ENCODE results near the gene LARGE1. TPM values are rescaled to one million over a fixed set of nuclear protein-coding genes. Genes with fewer than 3 reads are reported as not detected.

LARGE1 gene
- total RNA-seq, 2 experiments from 2014 or later = 0.69 to 1.1 TPM

DNA sequence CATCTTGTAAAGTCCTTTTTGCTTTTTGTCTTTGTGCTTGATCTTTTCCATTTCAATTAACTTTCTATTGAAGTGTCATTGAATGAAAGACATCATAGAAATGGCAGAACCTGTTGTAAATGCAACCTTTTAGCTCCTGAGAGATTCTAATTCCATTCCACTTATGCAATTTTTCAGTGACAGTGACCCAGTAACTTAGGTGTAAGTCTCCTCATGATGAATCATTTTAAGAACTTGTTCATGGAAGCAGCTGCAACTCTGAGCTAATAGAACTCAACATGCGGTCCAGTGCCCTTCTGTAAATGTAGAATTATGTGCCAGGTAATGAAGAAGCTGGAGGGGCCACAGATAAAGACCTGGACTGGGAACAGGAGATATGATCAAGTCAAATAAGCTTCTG is 463.8 kb downstream of the LARGE1 start:
- H3K27me3 Mint-ChIP-seq (ENCODE audit: low read depth) = no peaks in the 10 kb centered on the region
- CTCF ChIA-PET = no interaction called here
- H3K9me3 Mint-ChIP-seq = peaks cover 7% of the 10 kb centered on the region
- DNase-seq = no peak
- peaks cover 3% of the 10 kb centered on the region for H3K36me3 Mint-ChIP-seq (ENCODE audit: low read depth)
- intact Hi-C loops (cut with micrococcal nuclease) = no loop called here
- H3K4me1 Mint-ChIP-seq (ENCODE audit: low read depth) = no peaks in the 10 kb centered on the region
- no peak overlapping the region for H3K27ac Mint-ChIP-seq
- H3K4me3 Mint-ChIP-seq = no peak overlapping the region

DNA sequence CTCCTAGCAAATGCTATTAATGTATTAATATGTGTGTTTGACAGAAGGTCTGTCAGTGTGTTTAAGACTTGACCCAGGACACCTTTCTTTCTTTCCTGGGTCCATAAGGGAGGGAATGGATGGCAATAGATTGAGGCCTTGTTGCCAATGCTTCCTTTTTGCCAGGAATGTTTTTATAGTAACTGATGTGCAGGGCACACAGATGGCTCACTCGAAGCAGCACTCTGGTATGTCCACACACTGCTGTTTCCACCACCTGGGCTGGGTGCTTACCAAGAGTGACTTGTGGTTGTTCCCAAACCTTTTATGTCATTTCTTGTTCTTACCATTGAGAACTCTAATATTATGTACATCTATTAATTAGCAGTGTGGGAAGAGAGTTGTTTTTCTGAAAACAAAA is 465.2 kb downstream of the LARGE1 start:
- no peaks in the 10 kb centered on the region for H3K36me3 Mint-ChIP-seq (ENCODE audit: low read depth)
- peaks cover 1% of the 10 kb centered on the region for H3K9me3 Mint-ChIP-seq
- no peak for DNase-seq
- intact Hi-C loops (cut with micrococcal nuclease) = no loop called here
- no peak overlapping the region for H3K27ac Mint-ChIP-seq
- no peaks in the 10 kb centered on the region for H3K4me1 Mint-ChIP-seq (ENCODE audit: low read depth)
- CTCF ChIA-PET = no interaction called here
- no peak overlapping the region for H3K4me3 Mint-ChIP-seq
- no peaks in the 10 kb centered on the region for H3K27me3 Mint-ChIP-seq (ENCODE audit: low read depth)

DNA sequence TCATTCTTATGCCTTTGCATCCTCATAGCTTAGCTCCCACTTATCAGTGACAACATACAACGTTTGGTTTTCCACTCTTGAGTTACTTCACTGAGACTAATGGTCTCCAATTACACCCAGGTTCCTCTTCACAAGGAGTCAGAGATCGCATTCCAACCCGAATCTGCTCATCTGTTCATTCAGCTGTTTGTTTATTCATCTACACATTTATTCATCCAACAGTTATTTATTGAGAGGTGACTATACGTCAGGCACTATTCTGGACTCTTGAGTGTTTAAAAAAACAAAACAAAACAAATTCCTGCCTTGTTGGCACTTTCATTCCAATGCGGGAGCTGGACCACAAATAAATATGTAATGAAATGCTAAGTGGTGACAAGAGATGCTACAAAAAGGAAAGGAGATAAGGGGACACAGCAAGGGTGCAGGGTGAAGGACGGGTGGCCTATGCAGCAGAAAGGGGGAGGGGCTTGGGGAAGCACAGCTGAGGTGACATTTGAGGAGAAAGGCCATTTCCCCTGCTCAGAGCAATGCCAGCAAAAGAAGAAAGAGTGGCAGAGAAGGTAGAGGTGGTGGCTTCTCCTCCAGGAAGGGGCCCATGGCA is 468.3 kb downstream of the LARGE1 start:
- Mint-ChIP-seq H3K9me3 (peaks cover 1% of the 10 kb centered on the region), H3K27ac (no peak overlapping the region), H3K27me3 (ENCODE audit: low read depth) (no peaks in the 10 kb centered on the region), H3K4me1 (ENCODE audit: low read depth) (no peaks in the 10 kb centered on the region), H3K4me3 (no peak overlapping the region), H3K36me3 (ENCODE audit: low read depth) (no peaks in the 10 kb centered on the region)
- CTCF ChIA-PET = no interaction called here
- no peak for DNase-seq
- intact Hi-C loops (cut with micrococcal nuclease) = no loop called here

DNA sequence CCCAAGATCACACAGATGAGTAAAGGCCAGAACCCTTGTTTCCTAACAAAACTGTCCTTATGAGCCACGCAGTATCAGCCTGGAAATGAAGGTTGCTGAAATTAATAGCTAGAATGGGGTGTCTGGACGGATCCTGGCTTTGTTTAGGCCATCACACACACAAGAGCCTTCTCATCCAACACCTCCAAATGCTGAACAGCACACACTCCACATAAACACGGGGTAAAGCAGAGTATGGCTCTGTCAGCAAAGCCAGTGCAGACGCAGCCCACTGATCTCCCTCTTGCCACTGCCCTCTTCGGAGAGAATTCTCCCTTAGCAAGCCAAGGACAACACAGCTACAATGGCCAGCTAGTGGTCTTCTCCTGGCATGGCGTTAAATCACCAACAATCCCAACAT is 469.5 kb downstream of the LARGE1 start:
- CTCF ChIA-PET = no interaction called here
- Mint-ChIP-seq H3K27ac (no peak overlapping the region), H3K36me3 (ENCODE audit: low read depth) (no peaks in the 10 kb centered on the region), H3K9me3 (peaks cover 1% of the 10 kb centered on the region), H3K4me3 (no peak overlapping the region), H3K27me3 (ENCODE audit: low read depth) (no peaks in the 10 kb centered on the region), H3K4me1 (ENCODE audit: low read depth) (no peaks in the 10 kb centered on the region)
- intact Hi-C loops (cut with micrococcal nuclease) = no loop called here
- DNase-seq = no peak

DNA sequence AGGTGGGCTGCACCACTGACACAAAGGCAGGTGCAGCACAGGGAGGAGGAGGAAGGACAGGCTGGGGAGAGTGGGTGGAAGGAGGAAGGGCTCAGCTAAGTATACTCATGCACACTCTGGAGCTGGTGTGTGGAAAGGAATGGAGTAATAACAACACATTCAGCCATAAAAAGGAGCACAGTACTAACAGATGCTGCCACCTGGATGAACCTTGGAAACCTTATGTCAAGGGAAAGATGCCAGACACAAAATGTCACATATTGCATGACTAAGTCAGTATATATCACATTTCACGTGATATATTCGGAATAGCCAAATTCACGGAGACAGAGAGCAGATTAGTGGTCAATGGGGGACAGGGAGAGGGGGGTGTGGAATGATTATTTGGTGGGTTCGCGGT is 472.5 kb downstream of the LARGE1 start:
- Mint-ChIP-seq H3K36me3 (ENCODE audit: low read depth) (no peaks in the 10 kb centered on the region), H3K4me1 (ENCODE audit: low read depth) (no peaks in the 10 kb centered on the region), H3K4me3 (no peak overlapping the region), H3K27me3 (ENCODE audit: low read depth) (no peaks in the 10 kb centered on the region), H3K9me3 (no peaks in the 10 kb centered on the region), H3K27ac (no peak overlapping the region)
- no peak for DNase-seq
- CTCF ChIA-PET = no interaction called here
- intact Hi-C loops (cut with micrococcal nuclease) = no loop called here

DNA sequence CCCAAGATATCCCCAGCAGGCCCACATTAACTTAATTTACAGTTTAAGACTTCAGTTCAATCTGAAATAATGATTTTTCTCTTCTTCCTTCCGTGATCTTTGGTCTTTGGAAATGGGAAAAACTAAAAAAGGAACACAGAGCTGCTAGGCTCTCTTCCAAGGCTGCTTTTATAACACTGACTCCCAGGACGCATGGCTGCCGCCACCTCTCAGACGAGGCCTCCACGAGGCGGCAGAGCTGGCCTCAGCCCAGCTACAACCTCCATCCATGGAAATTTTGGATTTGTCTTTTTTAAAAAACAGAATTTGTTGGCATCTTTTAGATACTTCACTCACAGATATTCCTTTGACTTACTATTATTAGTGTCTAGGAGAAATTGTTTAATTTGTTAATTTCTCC is 476.6 kb downstream of the LARGE1 start:
- CTCF ChIA-PET = no interaction called here
- Mint-ChIP-seq H3K36me3 (ENCODE audit: low read depth) (no peaks in the 10 kb centered on the region), H3K27ac (no peak overlapping the region), H3K4me1 (ENCODE audit: low read depth) (no peaks in the 10 kb centered on the region), H3K27me3 (ENCODE audit: low read depth) (no peaks in the 10 kb centered on the region), H3K9me3 (no peaks in the 10 kb centered on the region), H3K4me3 (no peak overlapping the region)
- DNase-seq = no peak
- intact Hi-C loops (cut with micrococcal nuclease) = no loop called here

DNA sequence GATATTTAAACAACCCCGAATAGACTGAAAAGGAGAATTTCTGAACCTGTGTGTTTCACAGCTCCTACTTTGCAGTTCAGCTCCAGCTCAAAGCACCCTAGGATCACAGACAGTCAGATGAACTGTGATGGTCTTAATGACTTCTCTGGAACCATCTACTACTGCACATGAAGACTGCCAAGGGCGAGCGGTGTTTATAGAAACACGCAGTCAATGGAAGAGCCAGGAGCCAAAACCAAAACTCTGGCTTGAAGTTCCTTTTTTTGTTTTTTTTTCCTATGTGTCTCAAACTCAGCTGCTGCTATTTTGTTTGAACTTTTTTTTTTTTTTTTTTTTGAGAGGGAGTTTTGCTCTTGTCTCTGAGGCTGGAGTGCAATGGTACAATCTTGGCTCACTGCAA is 479.5 kb downstream of the LARGE1 start:
- CTCF ChIA-PET = no interaction called here
- H3K4me3 Mint-ChIP-seq = no peak overlapping the region

DNA sequence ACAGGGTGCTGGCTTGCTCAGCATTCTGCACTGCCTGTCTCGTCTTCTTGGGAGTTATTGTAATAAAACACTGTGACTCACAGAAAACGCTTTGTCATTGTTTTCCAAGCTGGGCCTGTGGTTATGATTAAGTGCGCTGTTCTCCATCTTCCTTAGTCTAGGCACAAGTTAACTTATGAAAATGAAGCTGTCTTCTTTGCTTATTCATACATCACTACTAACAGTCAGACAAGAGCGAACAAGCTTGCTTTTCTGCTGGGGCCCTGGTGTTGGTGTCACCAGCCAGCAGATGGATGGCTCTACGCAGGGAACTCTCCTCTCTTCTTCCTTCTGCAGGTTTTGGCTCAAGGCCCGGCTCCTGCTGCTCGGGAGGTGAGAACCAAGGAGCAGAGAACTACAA is 482.0 kb downstream of the LARGE1 start:
- intact Hi-C loops (cut with micrococcal nuclease) = no loop called here
- Mint-ChIP-seq H3K9me3 (no peaks in the 10 kb centered on the region), H3K36me3 (ENCODE audit: low read depth) (no peaks in the 10 kb centered on the region), H3K27ac (no peak overlapping the region), H3K27me3 (ENCODE audit: low read depth) (no peaks in the 10 kb centered on the region), H3K4me3 (no peak overlapping the region), H3K4me1 (ENCODE audit: low read depth) (no peaks in the 10 kb centered on the region)
- CTCF ChIA-PET = no interaction called here
- DNase-seq = peak; percentile 5

More for the DNA sequence above, 479.5 kb downstream of the LARGE1 start:
- Mint-ChIP-seq H3K9me3 (no peaks in the 10 kb centered on the region), H3K36me3 (ENCODE audit: low read depth) (no peaks in the 10 kb centered on the region), H3K27me3 (ENCODE audit: low read depth) (no peaks in the 10 kb centered on the region), H3K27ac (no peak overlapping the region), H3K4me1 (ENCODE audit: low read depth) (no peaks in the 10 kb centered on the region)
- intact Hi-C loops (cut with micrococcal nuclease) = no loop called here
- no peak for DNase-seq

DNA sequence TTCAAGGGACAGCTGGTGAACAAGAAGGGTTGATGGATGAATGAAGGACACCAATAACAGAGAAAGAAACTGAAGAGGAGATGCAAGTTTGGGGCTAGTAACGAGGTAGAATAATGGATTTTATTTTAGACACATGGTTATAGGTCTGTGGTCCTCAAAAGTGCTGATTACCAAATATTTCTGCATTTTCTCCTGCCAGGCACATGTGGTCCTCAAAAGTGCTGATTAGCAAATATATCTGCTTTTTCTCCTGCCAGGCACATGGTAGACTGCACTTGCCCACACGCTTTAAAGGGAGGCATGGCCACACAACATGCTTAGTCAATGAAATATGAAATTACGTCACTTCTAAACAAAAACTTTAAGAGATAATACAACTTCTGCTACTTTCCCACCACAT is 489.0 kb downstream of the LARGE1 start:
- CTCF ChIA-PET = no interaction called here
- intact Hi-C loops (cut with micrococcal nuclease) = no loop called here
- no peak for DNase-seq
- H3K36me3 Mint-ChIP-seq (ENCODE audit: low read depth) = no peaks in the 10 kb centered on the region
- H3K27ac Mint-ChIP-seq = no peak overlapping the region
- H3K4me3 Mint-ChIP-seq = no peak overlapping the region
- no peaks in the 10 kb centered on the region for H3K27me3 Mint-ChIP-seq (ENCODE audit: low read depth)
- no peaks in the 10 kb centered on the region for H3K9me3 Mint-ChIP-seq
- H3K4me1 Mint-ChIP-seq (ENCODE audit: low read depth) = no peaks in the 10 kb centered on the region

DNA sequence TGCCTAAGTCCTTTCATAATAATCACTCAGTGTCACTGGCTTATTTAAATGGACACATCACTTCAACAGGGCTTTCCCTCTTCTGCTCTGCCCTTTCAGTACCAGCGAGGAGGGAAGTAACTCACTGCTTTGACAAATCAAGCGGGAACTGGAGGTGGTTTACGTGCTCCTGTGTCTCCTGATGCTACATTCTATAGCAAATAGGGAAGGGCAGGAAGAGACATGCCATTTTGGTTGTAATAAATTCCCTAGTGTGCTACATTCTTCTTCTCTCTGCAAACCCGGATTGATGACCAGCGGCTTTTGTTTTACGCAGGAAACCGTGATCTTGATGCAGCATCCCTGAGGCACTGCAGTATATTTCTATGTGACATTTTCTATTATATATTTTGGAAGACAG is 491.0 kb downstream of the LARGE1 start:
- Mint-ChIP-seq H3K9me3 (no peaks in the 10 kb centered on the region), H3K36me3 (ENCODE audit: low read depth) (no peaks in the 10 kb centered on the region), H3K4me3 (no peak overlapping the region), H3K4me1 (ENCODE audit: low read depth) (no peaks in the 10 kb centered on the region), H3K27me3 (ENCODE audit: low read depth) (no peaks in the 10 kb centered on the region), H3K27ac (no peak overlapping the region)
- no peak for DNase-seq
- CTCF ChIA-PET = no interaction called here
- intact Hi-C loops (cut with micrococcal nuclease) = no loop called here

DNA sequence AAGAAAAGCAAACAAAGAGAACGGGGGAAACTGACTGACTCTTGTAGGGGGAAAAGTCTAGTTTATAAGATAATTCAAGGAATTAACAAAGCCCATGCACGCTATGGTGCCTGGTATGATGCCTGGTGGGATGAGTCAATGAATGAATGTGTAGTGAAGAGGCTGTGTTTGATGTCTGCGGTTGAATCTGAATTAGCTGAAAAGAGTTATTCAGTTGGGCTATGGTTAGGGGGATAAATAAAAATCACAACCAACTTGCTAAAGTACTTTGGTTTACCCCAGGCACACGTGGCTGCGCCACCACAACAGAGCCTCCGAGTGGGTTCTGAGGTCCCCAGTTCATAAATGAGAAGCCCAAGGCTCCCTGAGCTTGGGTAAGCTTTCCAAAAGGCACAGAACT is 492.8 kb downstream of the LARGE1 start:
- H3K9me3 Mint-ChIP-seq = no peaks in the 10 kb centered on the region
- CTCF ChIA-PET = interaction anchor here (0.7 kb wide), 1 partner anchor 39 kb away, joined by 3 read pairs; no protein-coding TSS in a partner anchor
- H3K4me1 Mint-ChIP-seq (ENCODE audit: low read depth) = no peaks in the 10 kb centered on the region
- no peaks in the 10 kb centered on the region for H3K36me3 Mint-ChIP-seq (ENCODE audit: low read depth)
- DNase-seq = no peak
- intact Hi-C loops (cut with micrococcal nuclease) = no loop called here
- H3K4me3 Mint-ChIP-seq = no peak overlapping the region
- H3K27me3 Mint-ChIP-seq (ENCODE audit: low read depth) = no peaks in the 10 kb centered on the region
- H3K27ac Mint-ChIP-seq = no peak overlapping the region

DNA sequence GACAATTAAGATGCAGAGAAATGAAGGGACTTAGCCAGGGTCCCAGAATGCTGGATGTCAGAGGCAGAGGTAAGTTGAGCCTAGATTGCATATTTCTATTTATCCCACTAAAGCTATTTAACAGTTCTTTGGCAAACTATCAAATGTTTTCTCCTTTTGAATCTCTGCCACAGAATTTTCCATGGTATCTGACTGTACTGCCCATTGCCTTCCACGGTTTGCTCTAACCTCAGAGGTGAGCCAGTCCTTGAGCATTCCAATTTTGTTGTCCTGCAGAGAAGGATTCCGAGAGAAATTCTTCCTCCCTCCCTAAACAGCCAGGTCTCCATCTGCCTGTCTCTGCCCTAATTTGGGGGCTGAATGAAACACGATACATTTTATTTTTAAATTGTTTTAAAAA is 493.8 kb downstream of the LARGE1 start:
- H3K4me1 Mint-ChIP-seq (ENCODE audit: low read depth) = no peaks in the 10 kb centered on the region
- no peak overlapping the region for H3K4me3 Mint-ChIP-seq
- DNase-seq = no peak
- intact Hi-C loops (cut with micrococcal nuclease) = no loop called here
- no peaks in the 10 kb centered on the region for H3K27me3 Mint-ChIP-seq (ENCODE audit: low read depth)
- no peak overlapping the region for H3K27ac Mint-ChIP-seq
- CTCF ChIA-PET = no interaction called here
- H3K9me3 Mint-ChIP-seq = peaks cover 1% of the 10 kb centered on the region
- no peaks in the 10 kb centered on the region for H3K36me3 Mint-ChIP-seq (ENCODE audit: low read depth)

DNA sequence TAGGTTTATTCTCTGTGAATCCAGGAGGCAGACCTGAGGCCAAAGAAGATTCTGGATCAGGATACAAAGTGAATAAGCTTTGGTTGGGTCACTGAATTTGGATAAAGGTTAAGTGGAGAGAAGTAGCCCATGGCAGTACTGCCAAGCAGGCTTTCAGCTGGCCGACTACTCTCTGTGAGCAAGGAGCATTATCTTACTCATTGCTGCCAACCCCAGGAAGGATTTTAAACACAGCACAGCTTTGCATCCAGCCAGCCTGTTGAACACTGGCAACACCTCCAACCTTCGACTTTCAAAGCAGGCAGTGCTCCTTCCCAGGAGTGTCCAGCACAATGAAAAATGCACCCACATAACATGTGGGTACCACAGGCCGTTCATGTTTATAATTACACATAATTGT is 498.4 kb downstream of the LARGE1 start:
- CTCF ChIA-PET = no interaction called here
- H3K4me3 Mint-ChIP-seq = no peak overlapping the region
- intact Hi-C loops (cut with micrococcal nuclease) = no loop called here

DNA sequence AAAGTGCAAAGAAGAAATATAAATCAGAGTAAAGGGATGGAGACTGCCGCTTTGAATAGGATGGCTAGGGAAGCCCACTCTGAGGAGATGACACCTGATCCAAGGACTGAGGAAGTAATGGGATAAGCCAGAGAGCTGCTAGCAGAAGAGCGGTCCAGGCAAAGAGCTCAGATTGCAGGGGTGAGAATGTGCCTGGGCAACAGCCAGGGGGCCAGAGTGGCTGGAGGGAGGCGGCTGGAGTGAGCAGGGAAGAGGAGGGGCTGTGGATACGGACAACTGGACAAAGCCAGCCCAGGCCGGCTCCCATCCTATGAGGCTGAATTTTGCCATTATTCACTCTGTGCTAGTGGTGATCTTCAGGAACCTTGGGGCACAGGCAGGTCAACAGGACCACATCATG is 501.8 kb downstream of the LARGE1 start:
- Mint-ChIP-seq H3K27ac (no peak overlapping the region), H3K27me3 (ENCODE audit: low read depth) (no peaks in the 10 kb centered on the region)
- DNase-seq = no peak

More for the DNA sequence above, 498.4 kb downstream of the LARGE1 start:
- H3K9me3 Mint-ChIP-seq = peaks cover 1% of the 10 kb centered on the region
- H3K27ac Mint-ChIP-seq = no peak overlapping the region
- no peaks in the 10 kb centered on the region for H3K27me3 Mint-ChIP-seq (ENCODE audit: low read depth)
- H3K4me1 Mint-ChIP-seq (ENCODE audit: low read depth) = no peaks in the 10 kb centered on the region
- no peak for DNase-seq
- no peaks in the 10 kb centered on the region for H3K36me3 Mint-ChIP-seq (ENCODE audit: low read depth)

More for the DNA sequence above, 501.8 kb downstream of the LARGE1 start:
- CTCF ChIA-PET = no interaction called here
- peaks cover 1% of the 10 kb centered on the region for H3K9me3 Mint-ChIP-seq
- H3K4me1 Mint-ChIP-seq (ENCODE audit: low read depth) = no peaks in the 10 kb centered on the region
- no peak overlapping the region for H3K4me3 Mint-ChIP-seq
- H3K36me3 Mint-ChIP-seq (ENCODE audit: low read depth) = no peaks in the 10 kb centered on the region
- intact Hi-C loops (cut with micrococcal nuclease) = no loop called here
